ENCODE measurements around the gene NACC2.

Gene NACC2

DNA sequence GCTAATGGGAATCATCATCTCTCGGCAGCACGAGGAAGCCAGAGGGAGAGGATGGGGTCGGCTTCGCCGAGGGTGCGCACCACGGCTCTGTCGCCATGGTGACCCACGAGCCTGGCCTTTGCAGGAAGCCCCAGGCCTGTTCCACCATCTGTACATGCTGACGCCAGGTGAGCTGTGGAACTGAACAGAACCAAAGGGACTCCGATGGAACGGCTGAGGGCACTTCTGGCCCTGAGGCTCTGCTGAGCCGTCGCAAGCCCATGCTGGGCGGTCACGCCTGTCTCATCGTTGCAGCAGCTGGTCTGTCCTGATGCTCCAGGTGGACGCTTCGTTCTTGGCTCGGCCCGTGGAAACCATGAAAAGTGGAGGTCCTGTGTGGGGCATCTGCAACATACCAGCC is 99.3 kb downstream of the NACC2 start:
- no peak for TF ChIP-seq CTCF (IDR thresholded peaks at IDR 0.05; ENCODE audit: borderline replicate concordance, control extremely low read depth, extremely low read depth, insufficient read depth, missing control alignments)
- no peak for DNase-seq (ENCODE audit: low spot score)
- in situ Hi-C loops (cut with MboI; ENCODE audit: low sequenced_read_pairs, unreplicated experiment): no loop called here

GRCh38 chr9:135994501-135995192 is 100.4 kb downstream of the NACC2 start:
- in situ Hi-C loops (cut with MboI; ENCODE audit: low sequenced_read_pairs, unreplicated experiment): no loop called here
- no peak for TF ChIP-seq CTCF (IDR thresholded peaks at IDR 0.05; ENCODE audit: borderline replicate concordance, control extremely low read depth, extremely low read depth, insufficient read depth, missing control alignments)
- no peak for DNase-seq (ENCODE audit: low spot score)

GRCh38 chr9:135993765-135994500 is 101.2 kb downstream of the NACC2 start:
- no peak for TF ChIP-seq CTCF (IDR thresholded peaks at IDR 0.05; ENCODE audit: borderline replicate concordance, control extremely low read depth, extremely low read depth, insufficient read depth, missing control alignments)
- no peak for DNase-seq (ENCODE audit: low spot score)
- in situ Hi-C loops (cut with MboI; ENCODE audit: low sequenced_read_pairs, unreplicated experiment): no loop called here

GRCh38 chr9:135993409-135993742 is 101.7 kb downstream of the NACC2 start:
- no peak for DNase-seq (ENCODE audit: low spot score)
- no peak for TF ChIP-seq CTCF (IDR thresholded peaks at IDR 0.05; ENCODE audit: borderline replicate concordance, control extremely low read depth, extremely low read depth, insufficient read depth, missing control alignments)
- in situ Hi-C loops (cut with MboI; ENCODE audit: low sequenced_read_pairs, unreplicated experiment): no loop called here

DNA sequence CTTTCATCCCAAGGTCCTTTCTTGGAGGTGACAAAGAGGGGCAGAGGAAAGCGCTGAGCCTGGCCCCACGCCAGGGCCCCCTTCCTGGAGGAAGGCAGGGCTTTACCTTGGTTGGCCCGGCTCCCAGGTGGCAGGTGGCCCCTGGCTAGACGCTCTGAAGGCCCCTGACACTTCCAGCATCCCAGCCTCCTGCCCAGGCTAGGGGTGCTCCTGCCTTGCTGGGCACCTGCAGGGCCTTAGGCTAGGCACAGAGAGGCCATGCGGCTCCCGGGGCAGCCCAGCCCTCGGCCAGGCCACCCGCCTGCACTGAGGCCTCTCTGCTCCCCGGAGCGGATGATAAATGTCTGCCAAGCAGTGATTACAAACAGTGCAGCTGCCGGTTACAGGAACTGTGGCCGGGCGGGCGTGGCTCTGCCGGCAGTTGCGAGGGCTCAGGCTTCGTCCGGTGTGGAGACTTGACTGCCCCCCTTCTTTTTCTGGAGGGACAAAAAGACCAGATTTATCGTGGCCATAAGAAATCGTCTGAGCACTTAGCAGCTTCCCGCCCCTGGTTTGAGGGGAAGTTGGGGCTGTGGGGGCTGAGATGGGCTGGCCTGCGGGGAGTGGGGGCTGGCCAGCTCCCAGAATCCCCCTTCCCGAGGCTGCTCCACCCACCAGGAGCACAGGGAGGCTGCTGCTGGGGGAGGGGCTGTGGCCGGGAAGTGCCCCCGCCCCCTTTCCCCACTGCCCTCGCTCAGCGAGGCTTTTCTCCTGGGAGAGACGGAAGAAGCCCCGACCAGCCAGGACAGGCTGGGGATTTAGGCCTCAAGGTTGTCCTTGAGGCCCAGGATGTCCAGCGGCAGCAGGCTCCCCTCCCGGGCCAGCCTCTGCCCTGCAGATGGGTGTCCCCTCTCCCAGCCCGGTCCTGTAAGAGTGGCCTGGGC is 102.3 kb downstream of the NACC2 start:
- in situ Hi-C loops (cut with MboI; ENCODE audit: low sequenced_read_pairs, unreplicated experiment): no loop called here
- peak; percentile 78 for DNase-seq (ENCODE audit: low spot score)
- TF ChIP-seq CTCF (IDR thresholded peaks at IDR 0.05; ENCODE audit: borderline replicate concordance, control extremely low read depth, extremely low read depth, insufficient read depth, missing control alignments): no peak

DNA sequence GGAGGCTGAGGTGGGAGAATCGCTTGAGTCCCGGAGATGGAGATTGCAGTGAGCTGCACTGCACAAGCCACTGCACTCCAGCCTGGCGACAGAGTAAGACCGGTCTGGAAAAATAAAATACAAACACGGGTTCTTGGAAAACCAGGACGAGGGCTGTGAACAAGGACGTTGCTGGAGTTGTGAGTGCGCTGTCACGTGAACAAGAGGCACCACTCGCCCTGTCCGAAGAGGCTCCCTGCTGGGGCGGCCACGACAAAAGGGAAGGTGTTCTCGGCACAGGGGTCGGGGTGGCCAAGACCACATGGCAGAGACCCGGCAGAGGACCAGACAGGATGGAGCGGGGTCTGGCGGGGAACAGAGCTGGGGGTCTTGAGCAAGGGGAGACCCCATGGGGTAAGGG is 103.3 kb downstream of the NACC2 start:
- in situ Hi-C loops (cut with MboI; ENCODE audit: low sequenced_read_pairs, unreplicated experiment): no loop called here
- TF ChIP-seq CTCF (IDR thresholded peaks at IDR 0.05; ENCODE audit: borderline replicate concordance, control extremely low read depth, extremely low read depth, insufficient read depth, missing control alignments): no peak
- DNase-seq (ENCODE audit: low spot score): no peak
